GM23338 (cell line): ENCODE measurements around the gene CACNA1F. TPM values are rescaled to one million over a fixed set of nuclear protein-coding genes. Genes with fewer than 3 reads are reported as not detected.

ENCODE experiments used
- ATAC-seq: fragments of 200-7000 bp; cut with Tn5 transposase; 3 replicates; pipeline ENCODE4 v1.9.1; 2020
- DNase-seq: peaks from one replicate; pipeline ENCODE4 v3.0.0-alpha.2; 2015; ENCODE audit warnings: low spot score
- H2AFZ ChIP-seq: fragments of 200-600 bp; sonication (generic); 2 replicates; pipeline ENCODE4 v1.8.0; 2016; ENCODE audit warnings: antibody characterized with exemption, mild to moderate bottlenecking, moderate library complexity
- H3F3A ChIP-seq: fragments of 200-600 bp; sonication (generic); replicated peaks from 2 replicates; pipeline ENCODE4 v1.8.0; 2017; ENCODE audit warnings: antibody characterized with exemption, mixed run types, low read depth
- H3K27ac ChIP-seq: fragments of 200-600 bp; sonication (generic); 2 replicates; pipeline ENCODE4 v1.6.1; 2016; ENCODE audit warnings: low read depth
- H3K27me3 ChIP-seq: fragments of 200-600 bp; sonication (generic); 2 replicates; pipeline ENCODE4 v1.8.0; 2016; ENCODE audit warnings: mild to moderate bottlenecking, mixed run types, moderate library complexity; ENCODE audit not compliant: insufficient read depth
- H3K36me3 ChIP-seq: fragments of 200-600 bp; sonication (generic); 2 replicates; pipeline ENCODE4 v1.8.0; 2016; ENCODE audit warnings: mild to moderate bottlenecking; ENCODE audit not compliant: insufficient read depth
- H3K4me1 ChIP-seq: fragments of 200-600 bp; sonication (generic); 2 replicates; pipeline ENCODE4 v1.8.0; 2016; ENCODE audit warnings: mild to moderate bottlenecking, moderate library complexity; ENCODE audit not compliant: insufficient read depth
- H3K4me2 ChIP-seq: fragments of 200-600 bp; sonication (generic); 2 replicates; pipeline ENCODE4 v1.7.1; 2017; ENCODE audit warnings: mixed run types
- H3K4me3 ChIP-seq: fragments of 200-600 bp; sonication (generic); 2 replicates; pipeline ENCODE4 v1.6.1; 2016; ENCODE audit warnings: mixed run types
- H3K79me2 ChIP-seq: fragments of 200-600 bp; sonication (generic); replicated peaks from 2 replicates; pipeline ENCODE4 v1.8.0; 2017; ENCODE audit warnings: mild to moderate bottlenecking; ENCODE audit not compliant: insufficient read depth
- H3K9me2 ChIP-seq: fragments of 200-600 bp; sonication (generic); 2 replicates; pipeline ENCODE4 v1.8.0; 2017; ENCODE audit not compliant: insufficient read depth
- H4K20me1 ChIP-seq: fragments of 200-600 bp; sonication (generic); replicated peaks from 2 replicates; pipeline ENCODE4 v1.8.0; 2017; ENCODE audit warnings: mild to moderate bottlenecking; ENCODE audit not compliant: insufficient read depth
- H3K27ac Mint-ChIP-seq: 2 replicates; pipeline ENCODE4 v1.8.0; 2020; ENCODE audit warnings: inconsistent platforms, mild to moderate bottlenecking, moderate library complexity, mixed read lengths
- H3K27me3 Mint-ChIP-seq: 3 replicates; pipeline ENCODE4 v1.8.0; 2022; ENCODE audit warnings: low read depth, mild to moderate bottlenecking, moderate library complexity, mixed read lengths, inconsistent platforms; ENCODE audit not compliant: insufficient read depth, poor library complexity
- H3K36me3 Mint-ChIP-seq: 3 replicates; pipeline ENCODE4 v1.8.0; 2021; ENCODE audit warnings: low read depth, mild to moderate bottlenecking, inconsistent platforms, moderate library complexity, mixed read lengths
- H3K4me1 Mint-ChIP-seq: 3 replicates; pipeline ENCODE4 v1.8.0; 2020; ENCODE audit warnings: mild to moderate bottlenecking, inconsistent platforms, mixed read lengths
- H3K4me3 Mint-ChIP-seq: 3 replicates; pipeline ENCODE4 v1.8.0; 2021; ENCODE audit warnings: moderate library complexity, mild to moderate bottlenecking, inconsistent platforms, mixed read lengths
- H3K9me3 Mint-ChIP-seq: 3 replicates; pipeline ENCODE4 v1.8.0; 2020; ENCODE audit warnings: moderate library complexity, mild to moderate bottlenecking, inconsistent platforms, mixed read lengths
- CREB1 ChIP-seq: fragments of 250-450 bp; sonication (Bioruptor Pico); IDR thresholded peaks from 2 replicates; pipeline ENCODE4 v1.5.0; 2020; ENCODE audit warnings: low read depth, mild to moderate bottlenecking, moderate library complexity
- EZH2phosphoT487 ChIP-seq: fragments of 200-600 bp; sonication (generic); IDR thresholded peaks from one replicate; pipeline ENCODE4 v1.8.1; 2018; ENCODE audit warnings: antibody characterized with exemption; ENCODE audit not compliant: unreplicated experiment
- JUNB ChIP-seq: IDR thresholded peaks from one replicate; pipeline ENCODE4 v1.6.1; 2016; ENCODE audit warnings: antibody characterized with exemption; ENCODE audit not compliant: unreplicated experiment
- NANOG ChIP-seq: IDR thresholded peaks from 2 replicates; pipeline ENCODE4 v1.6.1; 2016; ENCODE audit warnings: antibody characterized with exemption, borderline replicate concordance
- ZNF114 ChIP-seq: fragments of 250-450 bp; sonication (Bioruptor Pico); IDR thresholded peaks from 2 replicates; pipeline ENCODE4 v1.5.0; 2020; ENCODE audit warnings: mild to moderate bottlenecking, moderate library complexity
- ZNF331 ChIP-seq: fragments of 250-450 bp; sonication (Bioruptor Pico); IDR thresholded peaks from 2 replicates; pipeline ENCODE4 v1.5.0; 2020; ENCODE audit warnings: low read depth, mild to moderate bottlenecking, moderate library complexity
- ZNF462 ChIP-seq: fragments of 250-450 bp; sonication (Bioruptor Pico); IDR thresholded peaks from 2 replicates; pipeline ENCODE4 v1.5.0; 2020; ENCODE audit warnings: mild to moderate bottlenecking, moderate library complexity
- polyA plus RNA-seq: library from polyadenylated mRNA; unstranded; fragments of >200 nt; fragmentation: Nextera tagmentation; extraction: Ambion mirVana; gene quantifications from 2 replicates; pipeline ENCODE4 v1.2.1, GENCODE V29; 2016
- total RNA-seq: library from RNA; depleted of rRNA; stranded (reverse); fragments of >200 nt; shearing (Covaris generic); gene quantifications from 2 replicates; pipeline ENCODE4 v1.2.3, GENCODE V29; 2014
- TF ChIP-seq, protein P1 (sequence below): IDR thresholded peaks from 2 replicates; pipeline ENCODE4 v1.6.1; 2016; ENCODE audit warnings: antibody characterized with exemption

CACNA1F gene
- total and polyA plus RNA-seq, 2 experiments from 2014 or later, result 0.44 to 0.90 TPM

GRCh38 chrX:49238735-49239134 is 5.6 kb upstream of the CACNA1F start:
- H3K4me1 ChIP-seq, result no peaks in the 10 kb centered on the region
- H3K4me3 Mint-ChIP-seq, result no peak overlapping the region
- no peak for ATAC-seq
- H3K9me3 Mint-ChIP-seq, result no peaks in the 10 kb centered on the region; the same call in 2 of the 3 replicates
- DNase-seq, result no peak
- H4K20me1 ChIP-seq, result no peaks in the 10 kb centered on the region
- no peaks in the 10 kb centered on the region for H3K4me1 Mint-ChIP-seq
- H3K36me3 ChIP-seq, result no peaks in the 10 kb centered on the region
- H3K9me2 ChIP-seq, result no peaks in the 10 kb centered on the region
- H2AFZ ChIP-seq, result no peak overlapping the region
- H3F3A ChIP-seq, result no peaks in the 10 kb centered on the region
- H3K27ac Mint-ChIP-seq, result no peak overlapping the region
- no peaks in the 10 kb centered on the region for H3K27me3 ChIP-seq
- H3K36me3 Mint-ChIP-seq, result peaks cover 2% of the 10 kb centered on the region; the same call in 1 of the 3 replicates
- no peak overlapping the region for H3K27ac ChIP-seq
- no peak overlapping the region for H3K4me2 ChIP-seq
- peaks cover 5% of the 10 kb centered on the region for H3K27me3 Mint-ChIP-seq
- no peak for TF ChIP-seq ZNF331
- no peak for TF ChIP-seq JUNB
- no peak for TF ChIP-seq EZH2phosphoT487
- no peak for TF ChIP-seq ZNF462 (CRISPR knock-in tag)
- TF ChIP-seq ZNF114 (CRISPR knock-in tag), result no peak
- no peak for TF ChIP-seq NANOG
- H3K4me3 ChIP-seq, result no peak overlapping the region
- H3K79me2 ChIP-seq, result no peaks in the 10 kb centered on the region

DNA sequence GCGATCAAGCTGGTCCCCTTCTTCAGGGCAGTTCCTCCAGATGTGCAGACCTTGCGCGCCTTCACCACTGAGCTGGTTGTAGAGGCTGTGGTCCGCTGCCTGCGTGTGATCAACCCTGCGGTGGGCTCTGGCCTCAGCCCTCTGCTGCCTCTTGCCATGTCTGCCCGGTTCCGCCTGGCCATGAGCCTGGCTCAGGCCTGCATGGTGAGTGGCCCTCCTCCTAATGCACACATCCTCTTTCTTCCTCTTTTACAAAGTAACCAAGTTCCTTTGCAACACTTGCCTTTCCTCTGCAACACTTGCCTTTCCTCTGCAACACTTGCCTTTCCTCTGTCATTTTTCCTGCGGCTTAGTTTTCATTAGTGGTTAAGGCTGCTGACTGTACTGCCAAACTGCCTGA is 3.9 kb upstream of the CACNA1F start:
- Histone ChIP-seq H3K4me2 (no peak overlapping the region), H2AFZ (no peak overlapping the region), H3F3A (no peaks in the 10 kb centered on the region), H3K27ac (no peak overlapping the region), H3K4me1 (no peaks in the 10 kb centered on the region), H3K36me3 (no peaks in the 10 kb centered on the region), H3K79me2 (no peaks in the 10 kb centered on the region), H3K9me2 (no peaks in the 10 kb centered on the region), H3K4me3 (no peak overlapping the region), H3K27me3 (no peaks in the 10 kb centered on the region), H4K20me1 (no peaks in the 10 kb centered on the region)
- ATAC-seq (no peak), DNase-seq (no peak)
- no peaks in the 10 kb centered on the region for H3K36me3 Mint-ChIP-seq
- H3K27me3 Mint-ChIP-seq, result peaks cover 1% of the 10 kb centered on the region
- no peaks in the 10 kb centered on the region for H3K4me1 Mint-ChIP-seq
- H3K27ac Mint-ChIP-seq, result no peak overlapping the region
- peak overlapping the region; percentile 36; the same call in 1 of the 3 replicates for H3K4me3 Mint-ChIP-seq
- H3K9me3 Mint-ChIP-seq, result no peaks in the 10 kb centered on the region; the same call in 2 of the 3 replicates
- TF ChIP-seq ZNF114 (CRISPR knock-in tag) (no peak), NANOG (no peak), CREB1 (CRISPR knock-in tag) (no peak)
- TF ChIP-seq, protein P1, sequence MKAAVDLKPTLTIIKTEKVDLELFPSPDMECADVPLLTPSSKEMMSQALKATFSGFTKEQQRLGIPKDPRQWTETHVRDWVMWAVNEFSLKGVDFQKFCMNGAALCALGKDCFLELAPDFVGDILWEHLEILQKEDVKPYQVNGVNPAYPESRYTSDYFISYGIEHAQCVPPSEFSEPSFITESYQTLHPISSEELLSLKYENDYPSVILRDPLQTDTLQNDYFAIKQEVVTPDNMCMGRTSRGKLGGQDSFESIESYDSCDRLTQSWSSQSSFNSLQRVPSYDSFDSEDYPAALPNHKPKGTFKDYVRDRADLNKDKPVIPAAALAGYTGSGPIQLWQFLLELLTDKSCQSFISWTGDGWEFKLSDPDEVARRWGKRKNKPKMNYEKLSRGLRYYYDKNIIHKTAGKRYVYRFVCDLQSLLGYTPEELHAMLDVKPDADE, result no peak
